HCEC 1CT (cell line): ENCODE measurements around the gene MAMSTR.
A peak's percentile ranks its signal among the peaks of the same experiment; 100 is the strongest.
"Not testable (repeated sequence)": the region's sequence is repeated elsewhere in the genome, so short reads cannot be mapped to it uniquely, and the experiment has no call there.

Source experiments
- DNase-seq: peaks from one replicate; pipeline ENCODE4 v3.0.0-alpha.2; 2017

Gene MAMSTR

DNA sequence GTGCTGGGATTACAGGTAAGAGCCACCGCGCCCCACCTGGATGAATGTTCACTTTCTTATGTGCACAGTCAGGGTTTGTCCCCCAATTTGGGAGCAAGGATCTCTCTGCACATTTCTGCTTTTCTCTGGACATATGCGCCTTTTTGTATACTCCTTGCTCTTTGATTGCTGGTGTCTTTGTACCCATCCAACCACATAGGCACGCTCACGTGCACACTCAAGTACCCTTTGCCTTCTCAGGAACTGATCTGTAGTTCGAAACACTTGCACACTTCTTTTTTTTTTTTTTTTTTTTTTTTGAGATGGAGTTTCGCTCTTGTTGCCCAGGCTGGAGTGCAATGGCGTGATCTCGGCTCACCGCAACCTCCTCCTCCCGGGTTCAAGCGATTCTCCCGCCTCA, 1.4 kb downstream of the MAMSTR start:
- DNase-seq = not testable (repeated sequence)

DNA sequence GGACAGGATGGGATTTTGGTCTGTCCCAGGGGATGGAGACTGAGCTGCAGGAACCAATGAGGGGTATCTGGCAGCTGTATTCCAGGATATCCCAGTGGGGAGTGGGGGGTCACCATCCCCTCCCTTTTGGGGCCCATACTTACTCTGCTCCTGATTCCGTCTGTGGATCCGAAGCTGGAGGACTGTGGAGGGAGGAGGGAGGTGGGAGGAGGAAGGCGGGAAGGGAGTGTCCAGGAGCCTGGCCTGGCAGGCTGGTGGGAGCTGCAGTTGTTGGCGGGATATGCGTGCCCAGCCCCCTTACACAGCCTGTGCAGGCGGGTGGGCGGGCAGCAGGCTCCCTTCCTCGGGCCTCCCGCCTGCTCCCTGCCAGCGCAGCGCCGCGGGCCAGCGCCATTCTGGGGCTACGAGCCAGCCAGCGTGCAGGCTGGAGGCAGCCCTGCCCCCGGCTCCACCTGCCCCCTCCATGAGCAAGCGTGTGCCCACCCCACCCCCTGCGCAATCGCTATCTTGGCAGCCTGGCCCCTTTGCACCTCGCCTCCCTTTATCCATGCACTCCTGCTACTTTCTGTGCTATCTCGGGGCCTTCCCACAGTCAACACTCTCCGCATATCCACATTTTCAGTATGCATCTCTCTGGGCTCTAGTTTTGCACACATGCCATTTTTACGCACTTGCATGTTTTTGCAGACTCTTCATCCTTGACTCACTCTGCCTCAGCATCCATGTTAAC, 2.8 kb downstream of the MAMSTR start:
- DNase-seq = no peak

DNA sequence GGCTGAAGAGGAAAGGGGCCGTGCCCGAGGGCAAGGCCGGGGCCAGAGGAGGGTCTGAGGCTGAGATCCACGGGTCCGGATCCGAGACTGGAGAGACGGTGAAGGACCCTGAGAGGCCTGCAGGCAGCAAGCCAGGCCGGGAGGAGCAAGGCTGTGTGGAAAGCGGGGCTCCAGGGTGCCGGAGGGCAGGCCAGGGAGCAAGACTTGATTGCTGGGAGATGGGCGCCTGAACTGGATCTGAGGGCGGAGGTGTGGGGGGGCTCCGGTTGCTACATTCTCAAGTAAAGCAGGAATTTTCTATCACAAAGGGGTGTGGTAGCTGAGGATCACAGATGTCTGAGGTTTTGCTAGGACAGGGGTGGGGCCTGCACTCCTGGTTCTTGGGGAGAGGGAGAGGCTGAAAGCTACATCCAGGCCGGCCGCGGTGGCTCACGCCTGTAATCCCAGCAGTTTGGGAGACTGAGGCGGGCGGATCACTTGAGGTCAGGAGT, 3.8 kb downstream of the MAMSTR start:
- DNase-seq = no peak

DNA sequence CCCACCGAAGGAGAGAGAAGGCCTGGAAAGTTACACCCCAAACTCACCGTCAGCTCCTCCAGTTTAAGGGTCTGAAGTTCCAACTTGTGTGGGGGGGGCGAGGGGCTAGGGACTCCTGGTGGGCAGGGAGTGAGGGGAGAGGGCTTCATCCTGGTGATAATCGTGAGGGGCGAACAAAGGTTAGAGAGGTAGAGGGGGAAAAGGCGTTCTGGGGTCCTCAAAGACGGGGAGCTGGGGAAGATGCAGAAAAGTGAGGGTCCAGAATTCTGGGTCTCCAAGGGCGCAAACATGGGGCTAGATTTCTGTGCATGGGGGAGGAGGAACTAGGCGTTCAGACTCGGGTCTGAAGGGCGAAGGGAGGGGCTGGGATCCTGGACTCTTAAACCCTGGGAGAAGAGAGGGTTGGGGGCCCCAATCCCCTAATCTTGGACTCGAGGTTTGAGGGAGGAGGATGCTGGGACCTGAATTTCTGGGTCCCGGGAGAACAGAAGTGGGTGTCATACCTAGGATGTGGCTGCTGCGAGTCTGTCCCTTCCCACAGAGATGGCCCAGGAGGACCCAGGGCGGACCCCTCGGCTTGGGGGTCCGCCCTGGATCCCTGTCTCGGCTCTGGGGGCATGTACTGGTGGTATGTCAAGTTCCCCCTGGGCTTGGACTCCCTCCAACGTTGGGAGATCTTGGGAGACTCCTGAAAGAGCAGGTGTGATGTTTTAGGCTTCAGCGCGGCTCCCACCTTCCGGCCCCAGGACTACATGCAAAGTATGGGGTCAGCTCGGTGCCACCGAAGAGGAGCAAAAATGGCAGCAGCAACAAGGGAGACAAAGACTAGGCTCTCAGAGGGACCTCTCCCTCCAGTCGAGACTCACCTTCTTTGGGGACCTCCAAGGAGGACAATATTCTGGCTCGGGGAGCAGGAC, 4.5 kb downstream of the MAMSTR start:
- no peak for DNase-seq

DNA sequence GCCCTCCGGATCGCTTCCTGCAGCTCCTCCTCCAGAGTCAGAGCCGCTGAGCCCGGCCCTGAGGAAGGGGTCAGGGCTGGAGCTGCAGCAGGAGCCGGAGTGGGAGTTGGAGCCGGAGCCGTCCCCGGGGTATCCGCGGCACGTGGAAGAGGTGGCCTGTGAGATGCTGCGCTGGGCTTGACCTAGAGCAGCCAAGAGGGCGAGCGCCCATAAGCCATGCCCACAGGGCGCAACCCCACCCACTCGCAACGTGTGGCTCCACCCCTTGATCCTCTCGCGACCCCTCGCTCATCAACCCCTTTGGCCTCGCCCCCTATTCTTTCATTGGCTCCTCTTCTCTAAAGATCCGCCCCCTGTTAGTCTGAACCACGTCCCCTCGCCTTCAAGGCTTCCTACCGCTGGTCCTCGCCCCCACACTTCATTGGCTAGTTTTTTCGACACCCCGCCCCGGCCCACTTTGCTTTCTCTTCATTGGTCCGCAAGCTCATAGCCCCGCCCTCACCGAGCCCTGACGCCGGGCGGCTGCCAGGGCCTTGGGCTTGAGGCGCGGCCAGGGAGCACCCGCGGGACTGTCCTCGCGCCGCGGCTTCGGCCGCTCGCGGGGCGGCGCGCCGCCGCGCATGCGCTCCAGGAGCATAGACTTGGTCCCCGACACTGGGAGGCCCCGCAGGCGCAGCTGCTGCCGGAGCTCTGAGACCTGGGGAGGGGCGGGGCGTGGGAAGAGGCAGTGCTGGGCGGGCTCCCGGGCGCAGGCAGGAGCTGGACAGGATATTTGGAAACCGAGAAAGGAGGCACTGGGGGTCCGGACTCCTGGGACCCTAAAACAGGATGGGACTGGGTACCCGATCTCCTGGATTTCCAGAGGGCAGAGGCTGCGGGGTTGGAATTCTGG, 5.4 kb downstream of the MAMSTR start:
- DNase-seq = peak; percentile 99

DNA sequence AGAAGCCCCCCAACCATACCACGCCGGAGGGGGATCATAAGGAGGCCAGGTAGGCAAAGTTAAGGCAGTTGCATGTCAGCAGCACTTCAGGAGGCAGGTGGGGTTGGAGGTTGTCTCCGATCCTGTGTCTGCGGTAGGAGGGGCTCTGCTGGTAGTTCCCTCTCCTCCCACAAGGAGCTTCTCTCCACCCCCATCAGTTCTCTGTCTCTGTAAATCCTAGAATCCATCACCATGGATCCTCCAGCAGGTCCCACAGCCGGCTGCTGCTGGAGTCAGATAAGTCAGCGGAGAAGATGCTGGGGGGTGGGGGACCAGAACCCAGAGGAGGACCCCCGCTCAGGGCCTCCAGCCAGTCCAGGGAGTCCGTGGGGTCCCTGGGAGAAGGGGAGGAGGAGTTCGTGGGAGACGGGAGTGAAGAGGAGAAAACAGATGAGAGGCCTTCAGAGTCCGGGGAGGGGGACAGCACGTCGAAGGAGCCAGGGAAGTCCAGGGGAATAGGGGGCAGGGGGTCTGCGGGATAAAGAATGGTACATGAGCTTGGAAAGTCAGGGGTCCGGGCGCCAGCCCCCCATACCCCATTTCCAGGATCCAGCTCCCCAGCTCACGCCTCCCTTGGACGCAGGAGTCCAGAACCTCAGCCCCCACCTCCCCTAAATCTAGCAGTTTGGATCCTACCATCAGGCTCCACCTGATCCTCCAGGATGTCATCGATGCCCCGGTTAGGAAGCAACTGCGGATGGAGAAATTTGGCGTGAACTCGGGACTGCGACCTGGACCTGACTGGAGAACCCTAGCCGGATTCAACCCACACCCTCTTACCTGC, 6.3 kb downstream of the MAMSTR start:
- peak; percentile 22 for DNase-seq

DNA sequence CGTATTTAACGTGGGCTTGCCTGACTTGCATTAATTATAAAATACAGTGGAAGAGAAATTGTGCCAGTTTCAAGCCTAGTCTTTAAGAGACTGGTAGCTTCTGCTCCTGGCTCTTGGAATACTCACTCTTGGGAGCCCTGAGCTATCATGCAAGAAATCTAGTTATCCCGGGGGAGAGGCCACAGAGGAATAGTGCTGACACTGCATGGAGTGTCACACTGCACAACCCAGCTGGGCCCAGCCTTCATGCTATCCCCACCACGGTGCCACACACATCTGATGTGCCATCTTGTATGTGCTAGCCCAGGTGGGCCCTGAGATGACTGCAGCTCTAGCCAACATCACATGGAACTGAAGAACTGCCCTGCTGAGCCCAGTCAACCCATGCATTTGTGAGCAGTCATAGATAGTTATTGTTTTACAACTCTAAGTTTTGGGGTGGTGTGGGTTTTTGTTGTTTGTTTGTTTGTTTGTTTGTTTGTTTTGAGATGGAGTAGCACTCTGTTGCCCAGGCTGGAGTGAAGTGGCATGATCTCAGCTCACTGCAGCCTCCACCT, 8.3 kb downstream of the MAMSTR start:
- DNase-seq = no peak

DNA sequence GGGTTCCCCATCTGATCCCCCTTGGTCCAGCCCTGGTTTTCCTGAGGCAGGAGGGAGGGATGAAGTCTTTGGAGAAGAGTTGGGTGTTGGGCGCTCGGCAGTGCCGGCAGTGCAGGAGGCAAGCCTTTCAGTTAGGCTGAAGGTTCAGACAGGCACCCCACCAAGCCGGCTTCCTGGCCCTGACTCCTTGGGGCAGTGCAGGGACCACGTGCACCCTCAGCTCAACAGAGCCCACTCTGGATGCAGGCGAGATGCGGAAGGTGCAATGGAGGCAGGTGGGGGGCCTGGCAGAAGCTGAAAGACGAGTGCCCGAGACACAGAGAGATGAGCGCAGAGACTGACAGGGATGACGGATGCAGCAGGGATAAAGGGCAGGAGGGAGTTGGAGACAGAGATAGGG, 11.1 kb downstream of the MAMSTR start:
- DNase-seq = no peak

DNA sequence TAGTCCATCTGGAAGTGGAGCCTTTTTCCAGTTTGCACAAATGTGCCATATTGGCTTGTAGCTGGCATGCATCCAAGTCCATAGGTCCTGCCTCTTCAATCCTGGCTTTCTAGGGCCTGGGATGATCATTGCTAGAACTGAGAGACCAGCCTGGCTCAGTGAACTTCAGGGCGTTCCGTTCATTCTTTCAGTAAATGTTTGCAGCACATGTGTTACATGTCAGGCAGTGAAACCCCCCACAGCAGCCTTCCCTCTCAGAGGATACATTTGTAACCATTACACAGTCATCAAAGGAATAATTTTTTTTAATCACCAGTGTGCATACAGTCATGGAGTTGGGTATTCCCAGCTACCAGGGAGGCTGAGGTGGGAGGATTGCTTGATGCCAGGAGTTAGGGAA, 14.1 kb downstream of the MAMSTR start:
- no peak for DNase-seq

DNA sequence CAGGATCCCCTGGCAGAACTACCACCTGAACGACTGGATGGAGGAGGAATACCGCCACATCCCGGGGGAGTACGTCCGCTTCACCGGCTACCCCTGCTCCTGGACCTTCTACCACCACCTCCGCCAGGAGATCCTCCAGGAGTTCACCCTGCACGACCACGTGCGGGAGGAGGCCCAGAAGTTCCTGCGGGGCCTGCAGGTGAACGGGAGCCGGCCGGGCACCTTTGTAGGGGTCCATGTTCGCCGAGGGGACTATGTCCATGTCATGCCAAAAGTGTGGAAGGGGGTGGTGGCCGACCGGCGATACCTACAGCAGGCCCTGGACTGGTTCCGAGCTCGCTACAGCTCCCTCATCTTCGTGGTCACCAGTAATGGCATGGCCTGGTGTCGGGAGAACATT, 16.2 kb downstream of the MAMSTR start:
- DNase-seq = no peak

DNA sequence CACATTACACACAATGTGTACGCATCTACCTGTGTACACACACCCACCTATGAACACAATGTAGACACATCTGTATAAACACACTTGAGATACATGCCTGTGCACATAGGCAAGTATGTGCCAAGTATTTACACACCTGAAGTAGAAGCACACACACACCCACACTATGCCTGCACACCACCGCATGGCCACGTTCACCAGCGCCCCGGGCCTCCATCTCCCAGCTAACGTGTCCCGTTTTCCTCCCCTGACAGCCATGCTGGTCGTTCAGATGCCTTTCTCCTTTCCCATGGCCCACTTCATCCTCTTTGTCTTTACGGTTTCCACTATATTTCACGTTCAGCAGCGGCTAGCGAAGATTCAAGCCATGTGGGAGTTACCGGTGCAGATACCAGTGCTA, 16.8 kb downstream of the MAMSTR start:
- no peak for DNase-seq

DNA sequence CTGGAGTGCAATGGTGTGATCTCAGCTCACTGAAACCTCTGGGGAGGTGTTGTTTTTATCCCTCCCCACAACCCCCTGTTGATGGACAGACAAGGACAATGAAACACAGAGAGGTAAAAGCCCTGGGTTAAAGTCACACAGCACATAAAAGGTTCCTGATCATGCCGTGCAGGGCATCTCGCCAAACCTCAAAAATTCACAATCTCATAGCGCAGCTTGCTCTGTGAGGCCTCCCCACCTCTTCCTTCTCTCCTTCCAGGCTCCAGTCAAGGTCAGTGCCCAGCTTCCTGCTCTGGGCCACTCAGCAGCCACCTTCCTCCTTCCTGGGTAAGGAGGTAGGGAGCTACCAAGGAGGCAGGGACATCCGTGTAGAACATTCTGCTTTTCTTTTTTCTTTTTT, 21.5 kb downstream of the MAMSTR start:
- peak; percentile 77 for DNase-seq

DNA sequence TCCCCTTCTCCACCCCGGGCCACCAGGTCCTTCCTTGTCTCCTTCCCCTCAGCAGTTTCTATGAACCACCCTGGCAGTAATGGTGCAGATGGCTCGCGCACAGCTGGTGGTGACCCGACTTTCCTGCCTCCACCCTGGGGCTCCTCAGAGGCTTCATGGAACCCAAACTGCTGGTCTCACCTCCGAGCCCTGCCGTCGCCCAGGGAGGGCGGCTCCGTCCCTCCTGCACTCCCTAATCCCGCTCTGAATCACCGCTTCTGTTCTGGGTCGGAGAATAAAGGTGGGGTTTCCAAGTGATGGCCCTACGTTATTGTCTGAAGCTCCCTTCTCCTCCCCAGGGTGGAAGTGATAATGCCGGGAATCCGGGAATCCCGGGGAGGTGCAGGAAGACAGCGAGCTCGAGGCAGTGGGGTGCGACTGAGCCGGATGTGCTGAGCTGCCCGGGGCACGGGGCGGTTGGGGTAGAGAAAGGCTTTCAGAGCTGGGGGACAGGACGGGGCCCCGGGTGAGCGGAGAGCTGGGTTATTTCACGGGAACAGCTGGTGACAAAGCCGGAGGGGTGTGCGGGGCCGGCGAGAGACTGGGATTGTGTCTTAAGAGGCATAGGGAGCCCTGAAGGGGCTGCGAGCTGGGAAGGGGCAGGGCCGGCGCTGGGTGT, 23.0 kb downstream of the MAMSTR start:
- no peak for DNase-seq

DNA sequence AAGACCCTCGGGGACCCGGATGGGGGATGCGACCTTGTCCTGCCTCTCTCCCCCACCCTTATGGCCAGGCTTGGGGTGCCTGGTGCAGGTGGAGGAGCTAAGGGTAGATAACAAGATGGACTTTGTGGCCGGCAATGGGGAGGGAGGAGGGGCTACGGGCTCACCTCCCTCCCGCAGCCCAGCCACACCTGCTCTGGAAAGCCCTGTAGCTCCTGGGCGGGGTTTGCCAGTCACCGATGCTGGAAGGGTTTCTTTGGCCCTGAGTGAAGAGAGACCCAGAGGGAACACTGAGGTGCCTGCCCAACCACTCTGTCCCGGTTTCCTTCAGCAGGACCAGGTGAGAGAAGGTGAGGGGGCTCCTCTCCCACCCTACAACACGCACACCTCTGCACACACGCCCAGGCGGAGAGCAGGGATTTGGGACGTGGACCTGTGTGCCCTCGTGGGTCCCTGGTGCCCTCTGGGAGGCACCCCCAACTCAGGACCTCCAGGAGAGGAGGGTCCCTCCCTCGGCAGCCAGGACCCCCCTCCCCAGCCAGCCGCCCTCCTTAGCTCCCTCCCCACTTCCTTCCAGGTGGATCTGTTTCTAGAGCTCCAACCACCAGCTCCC, 23.7 kb downstream of the MAMSTR start, which contains the start of gene FUT2:
FUT2 (plus strand) TSS at position 229 of the 610 bp plus-strand sequence. CDS start 6,986 bp downstream, outside the sequence.
- no peak for DNase-seq

DNA sequence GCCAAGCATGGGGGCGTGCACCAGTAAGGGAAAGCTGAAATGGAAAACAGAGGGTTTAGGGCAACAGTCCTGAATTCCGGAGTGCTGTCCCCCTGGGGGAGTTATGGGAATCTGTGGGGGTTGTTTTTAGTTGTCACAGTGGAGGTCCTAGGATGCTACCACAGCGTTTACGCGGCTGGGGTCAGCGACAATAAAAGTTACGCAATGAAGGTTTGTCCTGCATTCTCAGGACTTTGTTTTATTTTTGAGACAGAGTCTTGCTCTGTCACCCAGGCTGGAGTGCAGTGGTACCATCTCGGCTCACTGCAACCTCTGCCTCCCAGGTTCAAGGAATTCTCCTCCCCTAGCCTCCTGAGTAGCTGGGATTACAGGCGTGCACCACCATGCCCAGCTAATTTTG, 25.9 kb downstream of the MAMSTR start:
- not testable (repeated sequence) for DNase-seq

DNA sequence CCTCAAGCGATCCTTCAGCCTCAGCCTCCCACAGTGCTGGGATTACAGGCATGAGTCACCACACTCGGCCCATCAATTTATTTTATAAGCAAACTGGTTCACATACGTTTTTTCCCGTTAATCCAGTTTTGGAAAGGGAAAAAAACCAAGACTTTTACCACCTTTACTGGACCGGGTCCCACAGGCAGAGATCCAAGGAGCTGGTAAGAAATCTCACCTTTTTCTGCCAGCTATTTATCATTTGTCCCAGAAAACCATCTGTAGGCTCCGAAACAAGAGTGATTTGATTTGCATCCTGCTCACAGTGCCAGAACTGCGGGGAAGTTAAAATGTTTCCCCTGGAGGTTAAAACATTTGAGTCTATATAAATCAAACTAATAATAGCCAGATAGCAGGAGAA, 30.1 kb downstream of the MAMSTR start:
- DNase-seq = no peak

DNA sequence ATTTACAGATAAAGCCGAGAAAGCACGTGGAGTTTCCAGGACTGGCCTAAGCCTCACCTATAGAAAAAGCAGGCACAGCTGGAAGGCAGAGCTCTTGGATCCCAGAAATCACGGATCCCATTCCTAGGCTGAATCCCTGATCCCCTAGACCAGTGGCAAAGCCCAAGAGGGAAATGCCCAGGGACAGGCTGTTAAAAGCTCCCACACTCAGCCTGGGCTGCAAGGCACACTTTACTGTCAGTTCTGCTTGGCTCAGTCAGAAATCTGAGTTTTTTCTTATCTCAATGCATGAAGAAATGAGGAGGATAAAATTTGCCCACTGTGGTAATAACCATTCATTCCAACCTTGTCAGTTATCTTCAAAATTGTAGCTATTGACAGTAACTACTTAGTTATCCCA, 31.7 kb downstream of the MAMSTR start:
- DNase-seq = no peak

DNA sequence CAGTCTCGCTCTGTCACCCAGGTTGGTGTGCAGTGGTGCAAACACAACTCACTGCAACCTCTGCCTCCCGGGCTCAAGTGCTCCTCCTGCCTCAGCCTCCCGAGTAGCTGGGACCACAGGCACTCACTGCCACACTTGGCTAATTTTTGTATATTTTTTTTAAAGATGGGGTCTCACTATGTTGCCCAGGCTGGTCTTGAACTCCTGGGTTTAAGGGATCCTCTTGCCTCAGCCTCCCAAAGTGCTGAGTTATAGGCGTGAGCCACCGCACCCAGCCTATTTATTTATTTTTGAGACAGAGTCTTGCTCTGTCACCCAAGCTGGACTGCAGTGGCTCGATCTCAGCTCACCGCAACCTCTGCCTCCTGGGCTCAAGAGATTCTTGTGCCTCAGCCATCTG, 32.9 kb downstream of the MAMSTR start:
- DNase-seq = not testable (repeated sequence)

DNA sequence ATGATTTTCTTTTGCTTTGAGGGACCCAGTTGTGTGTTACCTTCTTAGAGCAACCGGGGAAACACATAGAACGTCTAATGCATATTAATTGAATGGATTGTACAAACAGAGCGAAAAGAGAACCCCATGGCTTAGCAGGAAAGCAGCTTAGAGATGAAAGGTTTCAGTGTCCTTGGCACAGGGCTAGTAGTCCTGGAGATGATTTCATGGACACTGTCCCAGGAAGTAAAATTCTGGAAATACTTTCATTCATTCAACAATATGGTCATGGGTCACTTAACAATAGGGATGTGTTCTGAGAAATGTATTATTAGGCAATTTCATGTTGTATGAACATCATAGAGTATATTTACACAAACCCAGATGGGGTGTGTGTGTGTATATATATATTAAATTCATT, 33.4 kb downstream of the MAMSTR start:
- DNase-seq = no peak

DNA sequence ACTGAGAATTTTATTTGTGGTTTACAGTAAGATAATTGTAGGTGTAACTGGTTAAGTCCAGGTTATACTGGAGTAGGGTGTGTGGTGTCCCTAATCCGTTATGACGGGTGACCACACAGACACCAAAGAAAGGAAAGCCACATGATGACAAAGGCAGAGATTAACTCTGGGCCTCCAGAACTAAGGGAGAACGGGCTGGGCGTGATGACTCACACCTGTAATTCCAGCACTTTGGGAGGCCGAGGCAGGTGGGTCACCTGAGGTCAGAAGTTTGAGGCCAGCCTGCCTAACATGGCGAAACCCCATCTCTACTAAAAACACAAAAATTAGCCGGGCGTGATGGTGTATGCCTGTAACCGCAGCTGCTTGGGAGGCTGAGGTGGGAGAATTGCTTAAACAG, 33.9 kb downstream of the MAMSTR start:
- no peak for DNase-seq

DNA sequence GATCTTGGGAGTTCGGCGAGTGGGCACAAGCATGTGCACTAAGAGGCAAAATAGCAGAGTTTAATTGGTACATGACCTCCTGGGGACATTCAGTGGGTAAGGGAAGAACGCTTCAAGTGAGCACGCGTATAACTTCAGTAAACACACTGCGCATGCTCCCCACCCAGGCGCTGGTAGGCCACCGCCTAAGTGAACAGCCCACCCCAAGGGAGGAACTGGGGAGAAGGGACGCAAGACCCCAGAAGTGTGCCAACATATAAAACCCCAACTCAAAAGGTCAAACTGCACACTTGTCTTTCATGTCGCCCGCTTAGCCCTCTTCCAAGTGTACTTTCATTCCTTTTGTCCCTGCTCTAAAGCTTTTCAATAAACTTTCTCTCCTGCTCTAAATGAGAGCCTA, 36.2 kb downstream of the MAMSTR start:
- no peak for DNase-seq
